GM13976 (cell line): ENCODE data around the gene GINS1.

Experiments
- DNase-seq: peaks from one replicate; pipeline ENCODE4 v3.0.0; 2012; ENCODE audit warnings: low spot score
- in situ Hi-C: fragments of 300-500 bp; cut with MboI; formaldehyde crosslinking; loops from one replicate; pipeline ENCODE4 v1.12.0; 2022; ENCODE audit warnings: low sequenced_read_pairs, mixed read lengths, inconsistent platforms; ENCODE audit not compliant: unreplicated experiment
- TF ChIP-seq, protein P1 (sequence below): IDR thresholded peaks from 2 replicates; pipeline ENCODE4 v1.5.1; 2012; ENCODE audit warnings: borderline replicate concordance, mild to moderate bottlenecking; ENCODE audit not compliant: insufficient read depth; ENCODE audit errors: extremely low read depth, missing control alignments, control extremely low read depth

Gene GINS1

DNA sequence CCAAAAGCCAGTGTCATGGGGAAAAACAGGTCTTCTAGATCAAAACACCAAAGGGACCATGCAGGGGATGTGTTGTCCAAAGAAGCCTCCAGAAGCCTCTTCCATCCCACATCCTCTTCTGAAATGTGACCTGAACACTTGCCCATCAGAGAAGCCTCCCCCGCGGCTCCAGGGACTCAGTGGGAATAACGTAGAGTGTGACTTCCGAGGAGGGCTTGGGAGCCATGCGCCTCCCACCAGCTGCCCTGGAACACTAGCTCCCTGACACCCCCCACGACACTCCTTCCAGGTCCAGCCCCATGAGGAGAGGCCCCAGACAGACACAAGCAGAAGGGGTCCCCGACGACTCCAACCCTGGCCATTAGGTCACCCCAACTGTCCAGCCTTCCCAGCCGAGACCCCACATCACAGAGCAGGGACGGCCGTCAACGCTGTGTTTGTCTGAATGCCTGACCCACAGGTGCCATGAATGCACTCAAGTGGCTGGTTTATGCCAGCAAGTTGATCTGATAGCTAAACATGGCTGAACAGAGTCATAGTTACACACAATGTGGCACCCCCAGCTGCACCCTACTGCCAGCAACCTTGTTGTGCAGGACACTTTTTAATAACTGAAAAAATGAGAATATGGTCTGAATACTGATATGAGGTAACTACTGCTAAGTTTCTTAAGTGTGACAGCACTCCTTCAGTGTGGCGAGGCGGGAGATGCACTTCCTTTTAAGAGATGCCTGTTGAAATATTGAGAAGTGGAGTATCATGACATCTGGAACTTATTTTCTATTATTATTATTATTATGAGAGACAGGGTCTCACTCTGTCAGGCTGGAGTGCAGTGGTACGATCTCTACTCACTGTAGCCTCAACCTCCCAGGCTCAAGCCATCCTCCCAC is 58.0 kb downstream of the GINS1 start:
- no peak for DNase-seq
- in situ Hi-C loops = no loop called here
- TF ChIP-seq, protein P1, sequence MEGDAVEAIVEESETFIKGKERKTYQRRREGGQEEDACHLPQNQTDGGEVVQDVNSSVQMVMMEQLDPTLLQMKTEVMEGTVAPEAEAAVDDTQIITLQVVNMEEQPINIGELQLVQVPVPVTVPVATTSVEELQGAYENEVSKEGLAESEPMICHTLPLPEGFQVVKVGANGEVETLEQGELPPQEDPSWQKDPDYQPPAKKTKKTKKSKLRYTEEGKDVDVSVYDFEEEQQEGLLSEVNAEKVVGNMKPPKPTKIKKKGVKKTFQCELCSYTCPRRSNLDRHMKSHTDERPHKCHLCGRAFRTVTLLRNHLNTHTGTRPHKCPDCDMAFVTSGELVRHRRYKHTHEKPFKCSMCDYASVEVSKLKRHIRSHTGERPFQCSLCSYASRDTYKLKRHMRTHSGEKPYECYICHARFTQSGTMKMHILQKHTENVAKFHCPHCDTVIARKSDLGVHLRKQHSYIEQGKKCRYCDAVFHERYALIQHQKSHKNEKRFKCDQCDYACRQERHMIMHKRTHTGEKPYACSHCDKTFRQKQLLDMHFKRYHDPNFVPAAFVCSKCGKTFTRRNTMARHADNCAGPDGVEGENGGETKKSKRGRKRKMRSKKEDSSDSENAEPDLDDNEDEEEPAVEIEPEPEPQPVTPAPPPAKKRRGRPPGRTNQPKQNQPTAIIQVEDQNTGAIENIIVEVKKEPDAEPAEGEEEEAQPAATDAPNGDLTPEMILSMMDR = no peak

DNA sequence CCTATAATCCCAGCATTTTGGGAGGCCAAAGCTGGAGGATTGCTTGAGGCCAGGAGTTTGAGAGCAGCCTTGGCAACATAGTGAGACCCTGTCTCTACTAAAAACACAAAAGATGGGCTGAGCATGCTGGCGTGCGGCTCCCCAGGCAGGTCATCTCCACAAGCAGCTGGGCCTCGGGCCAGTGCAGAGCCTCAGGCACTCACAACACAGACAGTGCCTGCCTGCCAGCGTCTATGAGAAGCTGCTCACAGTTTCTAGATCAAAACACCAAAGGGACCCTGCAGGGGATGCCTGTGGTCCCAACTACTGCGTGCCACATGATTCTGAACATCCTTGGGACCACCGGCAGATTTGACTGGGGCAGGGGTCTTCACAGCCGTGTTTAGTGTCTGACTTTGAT is 59.4 kb downstream of the GINS1 start:
- in situ Hi-C loops = no loop called here
- no peak for DNase-seq
- TF ChIP-seq, protein P1 = no peak

DNA sequence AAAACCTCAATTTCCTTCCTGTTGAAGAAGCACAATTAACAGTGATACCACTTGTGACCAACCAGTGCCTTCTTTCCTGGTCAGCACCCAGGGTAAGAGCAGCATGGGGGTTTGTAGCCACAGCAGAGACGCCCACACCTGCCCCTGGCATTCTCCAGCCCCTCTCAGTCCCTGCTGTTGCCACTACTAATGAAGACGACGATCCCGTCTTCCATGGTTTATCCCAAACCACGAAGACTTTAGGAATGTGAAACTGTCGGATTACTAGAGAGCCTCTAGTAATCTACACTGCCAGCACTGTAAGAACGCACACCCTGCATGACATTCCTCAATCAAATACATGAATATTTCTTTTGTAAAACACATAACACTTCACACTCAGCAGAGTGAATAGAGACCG is 60.0 kb downstream of the GINS1 start:
- in situ Hi-C loops = no loop called here
- no peak for DNase-seq
- TF ChIP-seq, protein P1 = no peak

DNA sequence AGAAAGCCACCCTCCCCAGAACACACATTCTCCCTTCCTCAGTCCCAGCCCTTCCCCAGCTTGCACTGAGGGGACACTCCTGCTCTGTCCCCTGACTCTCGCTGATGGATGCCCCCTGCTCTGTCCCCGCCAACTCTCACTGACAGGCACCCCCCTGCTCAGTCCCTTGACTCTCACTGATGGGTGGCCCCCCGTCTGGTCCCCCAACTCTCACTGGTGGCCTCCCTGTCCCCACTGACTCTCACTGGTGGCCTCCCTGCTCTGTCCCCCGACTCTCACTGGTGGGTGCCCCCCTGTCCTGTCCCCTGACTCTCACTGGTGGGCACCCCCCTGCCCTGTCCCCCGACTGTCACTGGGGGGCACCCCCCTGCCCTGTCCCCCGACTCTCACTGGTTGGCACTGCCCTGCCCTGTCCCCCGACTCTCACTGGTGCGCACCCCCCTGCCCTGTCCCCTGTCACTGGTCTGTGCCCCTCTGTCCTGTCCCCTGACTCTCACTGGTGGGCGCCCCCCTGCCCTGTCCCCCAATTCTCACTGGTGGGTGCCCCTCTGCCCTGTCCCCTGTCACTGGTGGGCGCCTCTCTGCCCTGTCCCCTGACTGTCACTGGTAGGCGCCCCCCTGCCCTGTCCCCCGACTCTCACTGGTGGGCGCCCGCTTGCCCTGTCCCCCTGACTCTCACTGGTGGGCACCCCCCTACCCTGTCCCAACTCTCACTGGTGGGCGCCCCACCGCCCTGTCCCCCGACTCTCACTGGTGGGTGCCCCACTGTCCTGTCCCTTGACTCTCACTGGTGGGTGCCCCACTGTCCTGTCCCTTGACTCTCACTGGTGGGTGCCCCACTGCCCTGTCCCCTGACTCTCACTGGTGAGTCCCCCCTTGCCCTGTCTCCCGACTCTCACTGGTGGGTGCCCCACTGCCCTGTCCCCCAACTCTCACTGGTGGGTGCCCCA is 60.9 kb downstream of the GINS1 start:
- in situ Hi-C loops = no loop called here
- no peak for DNase-seq
- TF ChIP-seq, protein P1 = no peak

DNA sequence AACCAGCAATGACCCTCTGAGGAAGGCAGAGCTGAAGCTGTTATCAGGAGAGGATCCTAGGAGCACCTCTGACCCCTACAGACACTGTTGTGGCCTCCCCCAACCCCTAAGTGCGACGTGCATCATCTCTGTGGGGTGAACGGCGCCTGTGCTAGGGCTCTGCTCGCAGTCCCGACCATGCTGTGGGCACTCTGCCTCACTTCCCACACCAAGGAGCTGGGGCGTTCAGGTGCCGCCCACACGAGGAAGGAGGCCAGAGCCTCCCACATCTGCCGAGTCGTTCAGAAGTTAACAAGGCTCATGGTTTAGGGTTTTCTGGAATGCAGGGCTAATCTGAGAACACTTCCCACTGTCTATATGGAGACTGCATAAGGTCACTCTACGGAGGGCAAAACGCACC is 62.1 kb downstream of the GINS1 start:
- TF ChIP-seq, protein P1 = no peak
- no peak for DNase-seq
- in situ Hi-C loops = no loop called here

DNA sequence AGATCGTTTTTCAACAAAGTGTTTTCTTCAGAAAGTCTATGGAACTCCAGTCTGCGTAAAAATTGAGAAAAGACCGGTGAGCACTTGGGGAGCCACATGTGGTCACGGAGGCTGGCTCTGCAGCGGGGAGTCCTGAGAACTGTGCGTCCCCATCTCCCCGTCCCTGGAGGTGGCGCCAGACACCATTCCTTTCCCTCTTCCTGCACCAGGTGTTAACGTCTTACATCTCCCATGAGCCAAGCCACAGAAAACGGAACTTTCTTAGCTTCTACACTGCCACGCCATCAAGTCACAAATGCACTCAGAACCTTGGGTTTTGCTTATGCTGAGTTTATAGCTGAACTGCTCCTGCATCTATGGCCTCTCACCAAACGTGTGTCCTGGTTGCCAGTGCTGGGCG is 62.6 kb downstream of the GINS1 start:
- DNase-seq = peak; percentile 77

More for the DNA sequence above, 62.6 kb downstream of the GINS1 start:
- in situ Hi-C loops = no loop called here
- TF ChIP-seq, protein P1 = peak; percentile 52
